GM15510 (cell line): ENCODE data around the gene MAGEA6.

Source experiments
- POLR2A ChIP-seq: IDR thresholded peaks from 3 replicates; pipeline ENCODE4 v1.6.1; 2011; ENCODE audit warnings: borderline replicate concordance; ENCODE audit not compliant: insufficient read length; ENCODE audit errors: extremely low read depth

The MAGEA6 gene

GRCh38 chrX:152733261-152733975 lies 36.1 kb downstream of the MAGEA6 start, which contains the start of the genes CSAG1 and MAGEA12:
CSAG1 (minus strand) TSS chrX:152733721; CDS start chrX:152732460, 1,261 bp downstream.
MAGEA12 (plus strand) TSS chrX:152733757; CDS start chrX:152736162, 2,405 bp downstream.
- TF ChIP-seq POLR2A: no peak

GRCh38 chrX:152725409-152725808 lies 44.1 kb downstream of the MAGEA6 start:
- no peak for TF ChIP-seq POLR2A
